NCI-H2029 (cell line): ENCODE results near the gene CLHC1.
"Not testable (repeated sequence)": the region's sequence is repeated elsewhere in the genome, so short reads cannot be mapped to it uniquely, and the experiment has no call there.

Source experiments
- DNase-seq: peaks from one replicate; lab custom pipeline; 2025; lab: John Stamatoyannopoulos, UW

The CLHC1 gene

GRCh38 chr2:55136138-55136541, 96.0 kb downstream of the CLHC1 start:
- DNase-seq = no peak

GRCh38 chr2:55135491-55135890, 96.6 kb downstream of the CLHC1 start:
- no peak for DNase-seq

GRCh38 chr2:55134316-55134706, 97.8 kb downstream of the CLHC1 start:
- DNase-seq = no peak

GRCh38 chr2:55133467-55134315, 98.4 kb downstream of the CLHC1 start:
- DNase-seq = peak; percentile 10

- DNase-seq = no peak
These were observed 101.2 kb downstream of the CLHC1 start for GRCh38 chr2:55130849-55131248.

- DNase-seq = not testable (repeated sequence)
These were observed 105.5 kb downstream of the CLHC1 start for GRCh38 chr2:55126643-55127042.
